ENCODE data around the gene ABHD15.

The ABHD15 gene

DNA sequence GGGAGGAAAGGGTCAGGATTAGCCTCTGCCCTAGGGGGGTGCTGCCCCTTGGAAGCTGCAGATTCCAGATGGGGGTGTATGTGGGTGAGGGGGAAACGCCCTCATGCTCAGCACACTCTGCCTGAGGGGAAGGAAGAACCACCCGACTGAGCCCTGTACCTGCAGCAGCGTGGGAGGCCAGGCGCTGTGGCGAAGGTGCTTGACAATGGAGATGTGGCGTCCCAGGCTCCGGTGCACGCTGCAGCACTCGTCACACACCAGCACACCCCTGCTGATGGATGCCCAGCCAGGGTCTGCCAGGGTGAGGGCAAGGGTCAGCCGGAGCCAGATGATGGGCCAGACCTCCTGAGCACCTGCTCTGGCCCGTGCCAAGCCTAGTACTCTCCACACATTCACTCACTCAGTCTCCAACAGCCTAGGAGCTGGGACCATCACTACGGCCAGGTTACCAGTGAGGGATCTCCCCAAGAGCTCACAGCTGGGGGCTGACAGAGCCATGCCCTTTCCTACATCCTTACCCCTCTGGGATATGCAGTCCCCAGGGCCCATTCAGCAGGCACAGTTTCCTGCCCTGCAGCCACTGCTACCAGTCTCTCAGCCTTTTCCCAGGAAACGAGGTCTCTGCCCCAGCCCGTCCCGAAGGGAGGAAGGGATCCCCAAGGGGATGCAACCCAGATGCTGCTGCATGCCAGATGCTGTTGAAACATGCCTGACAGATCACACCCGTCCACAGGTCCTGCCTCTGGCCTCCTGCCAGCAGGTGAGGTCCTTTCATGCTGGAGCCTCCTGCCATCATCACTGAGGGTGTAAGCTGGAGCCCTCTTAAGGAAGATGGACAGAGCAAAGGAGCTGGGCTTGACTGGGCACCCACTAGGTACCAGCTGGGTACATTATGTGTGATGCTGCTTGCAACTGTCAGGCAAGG, 16.7 kb upstream of the ABHD15 start:
- no peak for DNase-seq (ENCODE audit: low spot score)

DNA sequence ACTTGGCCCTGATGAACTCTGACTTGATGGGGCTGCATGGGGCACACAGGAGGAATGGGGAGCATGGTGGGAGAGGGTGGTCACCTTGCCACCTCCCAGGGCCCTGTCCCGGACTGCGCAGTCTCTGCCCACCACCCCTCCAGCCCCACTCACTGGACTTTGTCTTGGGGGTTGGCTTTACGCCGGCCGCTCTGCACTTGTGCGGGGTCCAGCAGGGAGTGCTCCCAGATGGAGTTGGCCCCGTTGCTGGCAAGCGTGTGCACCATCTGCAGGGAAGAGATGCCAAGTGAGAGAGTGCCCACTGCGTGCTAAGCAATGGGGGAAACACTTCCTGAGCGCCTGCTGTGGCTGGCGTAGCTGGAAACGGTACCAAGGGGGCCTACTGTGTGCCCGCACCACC, 15.9 kb upstream of the ABHD15 start:
- no peak for DNase-seq (ENCODE audit: low spot score)

DNA sequence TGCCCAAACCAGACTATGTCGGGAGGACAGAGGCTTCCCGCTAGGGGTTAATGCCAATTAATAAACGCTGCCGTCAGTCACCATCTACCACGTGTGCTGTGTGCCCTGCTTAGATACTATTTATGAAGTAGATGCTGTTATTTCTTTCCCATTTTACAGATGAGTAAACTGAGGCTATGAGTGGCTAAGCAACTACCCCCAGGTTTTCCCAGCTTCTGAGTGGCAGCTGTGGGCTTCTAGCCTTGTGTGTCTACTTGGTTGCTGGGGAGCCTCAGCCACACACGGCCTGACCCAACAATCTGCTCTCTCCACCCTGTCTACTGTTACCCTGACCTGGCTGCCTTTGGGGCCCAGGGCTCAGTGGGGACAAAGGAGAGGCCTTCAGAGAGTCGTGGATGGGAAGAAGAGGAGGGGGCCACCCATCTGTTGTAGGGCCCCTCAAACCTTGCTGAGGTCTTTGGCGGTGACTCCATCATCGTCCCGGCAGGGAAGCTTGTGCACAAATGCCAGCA, 15.5 kb upstream of the ABHD15 start:
- DNase-seq (ENCODE audit: low spot score) = no peak

DNA sequence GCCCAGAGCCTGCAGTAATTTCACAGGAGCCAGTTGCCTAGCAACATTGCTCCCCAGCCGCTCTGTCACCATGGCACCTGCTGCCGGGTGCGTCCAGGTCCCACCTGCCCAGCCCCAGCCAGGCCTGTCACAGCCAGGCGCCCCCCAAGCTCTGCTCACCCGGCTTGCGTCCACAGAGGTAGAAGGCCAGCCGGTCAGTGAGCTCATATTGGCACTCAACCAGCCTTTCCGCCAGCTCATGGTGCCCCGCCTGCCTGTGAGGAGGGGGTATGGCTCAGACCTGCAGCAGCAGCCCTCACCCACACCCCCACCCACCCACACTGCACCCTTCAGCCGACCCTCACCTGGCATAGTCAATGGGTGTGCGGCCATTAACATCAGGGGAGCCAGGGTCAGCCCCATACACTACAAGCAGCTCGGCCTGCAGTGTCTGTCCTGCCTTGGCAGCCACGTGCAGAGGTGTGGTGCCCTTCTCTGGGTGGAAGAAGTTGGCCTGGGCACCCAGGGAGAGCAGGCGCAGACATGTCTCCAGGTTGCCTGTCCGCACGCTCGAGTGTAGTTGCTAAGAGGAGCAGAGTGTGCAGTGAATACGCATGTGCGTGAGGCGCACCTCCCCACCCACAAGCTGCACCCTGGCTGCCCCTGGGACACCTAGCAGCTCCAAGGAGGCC, 14.9 kb upstream of the ABHD15 start:
- DNase-seq (ENCODE audit: low spot score) = no peak

DNA sequence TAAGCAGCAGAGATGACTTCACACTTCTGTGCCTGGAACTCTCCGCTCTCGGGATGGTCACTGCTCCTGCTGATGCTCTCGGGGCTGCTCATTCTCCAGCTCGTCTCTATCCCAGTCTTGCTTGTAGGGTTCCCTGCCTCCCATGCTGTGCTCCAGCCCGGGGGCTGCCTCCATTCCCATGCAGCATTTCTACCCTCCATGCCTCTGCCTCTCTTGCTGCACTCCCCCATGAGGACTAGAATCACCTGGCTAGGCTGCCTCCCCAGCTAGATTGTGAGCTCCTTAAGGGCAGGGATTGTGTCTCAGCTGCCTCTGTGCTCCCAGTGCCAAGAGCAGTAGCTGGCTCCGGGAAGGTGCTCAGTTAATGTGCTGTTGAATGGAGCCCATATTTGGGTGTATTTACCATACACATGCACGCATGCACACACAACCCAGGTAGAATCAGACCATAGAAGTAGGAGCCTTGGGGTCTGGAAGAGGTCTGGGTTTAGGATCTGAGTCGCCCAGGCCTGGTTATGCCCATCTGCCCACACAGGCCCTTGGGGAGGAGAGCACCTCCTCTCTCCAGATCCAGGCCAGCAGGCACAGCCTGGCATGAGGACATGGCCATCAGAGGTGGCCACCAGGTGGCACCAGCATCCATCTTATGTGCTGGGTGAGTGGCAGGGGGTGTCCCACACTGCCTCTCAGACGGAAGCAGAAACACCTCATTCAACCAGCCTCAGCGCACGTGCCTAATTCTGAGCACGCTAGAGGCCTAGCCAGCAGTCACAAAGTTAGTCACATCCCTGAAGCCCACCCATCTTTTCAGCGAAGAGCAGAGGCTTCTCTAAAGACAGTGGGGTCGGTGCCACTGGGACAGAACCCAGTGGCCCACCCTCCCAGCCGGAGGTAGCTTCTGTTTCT, 13.3 kb upstream of the ABHD15 start:
- DNase-seq (ENCODE audit: low spot score) = peak; percentile 92

DNA sequence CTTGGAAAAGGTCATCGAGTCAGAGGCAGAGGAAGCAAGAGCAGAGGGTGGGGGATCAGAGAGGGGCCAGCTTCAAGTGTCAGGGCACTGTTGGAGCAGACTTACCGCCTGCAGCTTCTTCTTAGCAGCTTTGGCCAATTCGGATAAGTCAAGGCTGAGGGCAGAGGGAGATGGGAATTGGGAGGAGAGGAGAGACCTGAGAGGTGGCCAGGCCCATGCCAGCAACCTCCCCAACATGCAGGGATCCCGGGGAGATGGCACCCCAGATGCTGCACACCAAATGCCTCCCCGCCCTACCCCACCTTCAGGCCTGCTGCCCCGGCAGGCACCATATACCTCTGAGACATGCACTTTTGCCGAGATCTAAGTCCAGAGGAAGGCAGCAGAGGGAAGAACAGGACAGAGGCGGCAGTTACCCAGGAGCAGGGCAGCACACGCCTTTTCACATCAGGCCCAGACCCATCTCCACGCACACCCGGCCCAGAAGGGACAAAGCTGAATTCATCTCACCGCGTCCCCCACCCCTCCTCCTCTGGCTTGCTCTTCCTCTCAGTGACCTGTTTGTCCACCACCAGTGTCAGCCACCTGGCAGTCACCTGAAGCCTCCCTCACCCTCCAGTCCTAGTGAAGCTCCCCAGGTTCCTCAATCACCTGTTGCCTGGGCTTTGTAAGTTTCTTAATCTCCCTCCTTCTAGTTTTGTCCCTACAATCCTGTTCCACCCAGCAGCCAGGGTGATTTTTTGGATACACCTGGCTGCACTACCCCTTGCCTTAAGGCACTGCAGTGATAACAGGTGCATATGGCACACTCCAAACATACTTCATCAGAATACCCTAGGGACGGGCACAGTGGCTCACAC, 12.0 kb upstream of the ABHD15 start:
- no peak for DNase-seq (ENCODE audit: low spot score)

DNA sequence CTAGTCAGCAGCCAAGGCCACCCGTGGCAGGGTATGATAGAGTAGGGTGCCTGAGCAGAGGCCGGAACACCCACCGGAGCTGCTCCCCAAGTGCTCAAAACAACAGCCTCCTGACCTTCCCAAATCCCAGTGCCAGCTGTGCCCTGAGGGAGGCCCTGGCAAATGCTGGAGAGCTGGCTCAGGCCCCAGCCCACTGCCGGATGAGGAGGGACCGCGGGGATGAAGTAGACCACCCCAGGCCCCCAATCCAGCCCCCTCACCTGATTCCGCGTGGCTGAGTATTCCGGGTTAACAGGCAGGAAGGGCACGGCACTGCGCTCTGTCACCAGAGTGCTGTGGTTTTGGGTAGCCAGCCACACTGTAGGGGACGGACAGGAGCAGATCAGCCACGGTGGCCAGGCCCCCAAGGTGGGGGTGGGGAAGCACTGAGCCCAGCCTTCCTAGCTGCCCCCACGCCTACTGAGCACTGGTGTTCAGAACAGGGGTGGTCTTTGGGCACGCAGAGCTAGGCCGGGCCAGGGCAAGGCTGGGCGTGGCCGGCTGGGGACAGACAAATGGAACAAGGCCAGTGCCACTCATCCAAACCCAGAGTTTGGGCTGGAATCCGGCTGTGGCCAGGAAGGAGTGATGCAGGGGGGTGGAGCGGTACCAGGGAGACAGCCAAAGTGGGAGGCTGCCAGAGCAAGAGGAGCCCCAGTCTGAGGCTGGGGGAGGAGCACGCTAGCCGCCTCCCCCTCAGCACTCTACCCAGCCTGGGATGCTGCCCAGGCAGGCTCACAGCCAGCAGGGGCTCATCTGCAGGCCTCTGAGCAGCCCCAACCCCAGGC, 10.8 kb upstream of the ABHD15 start:
- DNase-seq (ENCODE audit: low spot score) = no peak

DNA sequence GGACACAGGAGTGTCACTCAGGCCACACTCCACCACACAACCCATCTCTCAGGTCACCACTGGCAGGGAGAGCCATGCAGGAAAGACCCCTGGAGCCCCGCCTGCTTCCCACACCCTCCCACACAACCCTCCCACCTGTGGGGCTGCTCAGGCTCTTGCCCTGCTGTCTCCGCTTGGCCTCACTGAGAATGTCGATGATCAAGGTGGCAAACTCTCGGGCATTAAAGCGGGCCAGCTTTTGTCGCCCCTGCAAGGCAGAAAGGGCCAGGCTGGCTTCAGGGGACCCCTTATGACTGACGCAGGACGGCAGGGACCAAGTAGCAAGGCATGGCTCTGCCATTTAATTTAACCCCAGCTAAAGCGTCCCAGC, 10.1 kb upstream of the ABHD15 start:
- DNase-seq (ENCODE audit: low spot score) = no peak

DNA sequence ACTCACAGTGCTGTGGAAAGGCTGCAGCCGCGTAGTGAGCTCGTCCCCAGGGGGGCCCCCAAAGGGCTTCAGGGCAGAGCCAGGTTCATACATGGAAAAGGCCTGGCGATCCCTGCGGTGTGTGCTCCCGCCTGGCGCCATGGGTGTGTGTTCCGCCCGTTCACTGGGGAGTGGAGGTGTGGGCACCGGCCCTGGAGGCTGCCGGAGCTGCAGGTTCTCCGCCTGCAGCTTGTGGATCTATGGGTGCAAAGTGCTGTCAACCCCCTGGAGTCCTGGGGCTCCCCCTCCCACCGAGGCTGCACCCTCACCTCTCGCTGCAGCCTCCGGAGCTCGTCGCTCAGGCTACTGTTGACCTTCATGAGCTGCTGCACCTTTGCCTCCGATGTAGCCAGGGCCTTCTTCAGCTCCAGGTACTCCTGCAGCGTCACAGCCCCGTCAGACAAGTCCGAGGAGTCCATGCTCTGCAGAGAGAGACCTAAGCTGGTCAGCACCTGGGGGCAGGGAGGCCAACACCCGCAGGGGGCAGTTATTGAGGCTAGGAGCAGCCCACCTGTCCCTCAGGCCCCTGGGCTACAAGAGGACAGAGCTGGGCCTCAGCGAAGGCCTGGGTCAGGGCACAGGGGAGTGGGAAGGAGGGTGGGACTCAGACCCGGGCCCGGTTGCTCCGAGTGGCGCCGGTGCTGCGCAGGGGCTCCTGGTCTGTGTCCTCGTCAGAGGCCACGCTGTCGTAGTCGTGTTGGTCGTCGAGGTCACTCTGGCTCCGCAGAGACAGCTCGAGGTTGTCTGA, 9.6 kb upstream of the ABHD15 start:
- no peak for DNase-seq (ENCODE audit: low spot score)

DNA sequence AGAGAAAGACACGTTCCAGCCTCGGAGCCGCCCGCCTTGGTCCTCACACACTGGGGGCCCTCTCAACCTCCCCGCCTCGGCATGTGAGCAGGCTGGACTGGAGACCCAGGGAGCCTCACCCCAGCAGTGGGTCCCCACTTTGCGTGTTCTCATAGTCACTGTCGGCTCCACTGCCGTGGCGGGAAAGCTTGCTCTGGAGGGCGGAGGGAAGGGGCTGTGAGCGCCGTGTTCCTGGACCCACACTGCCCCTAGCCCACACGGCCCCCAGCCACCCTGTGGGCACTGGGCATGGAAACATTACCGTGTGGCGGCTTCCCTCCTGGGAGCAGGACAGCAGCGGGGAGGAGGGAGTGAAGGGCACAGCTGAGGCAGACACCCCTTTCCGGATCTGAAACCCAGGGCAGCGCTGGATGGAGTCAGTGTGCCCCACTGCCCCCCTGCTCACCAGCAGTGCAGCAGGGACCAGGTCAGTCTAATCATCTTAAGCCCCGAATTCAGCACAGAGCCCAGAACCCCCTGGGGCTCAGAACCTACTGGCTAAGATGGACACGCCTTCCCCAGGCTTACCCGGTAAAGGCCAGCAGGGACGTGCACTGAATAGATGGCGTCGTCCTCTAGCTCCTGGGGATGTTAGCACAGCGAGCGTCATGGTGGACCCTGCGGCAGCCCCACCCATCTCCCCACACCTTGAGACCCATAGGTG, 8.8 kb upstream of the ABHD15 start:
- no peak for DNase-seq (ENCODE audit: low spot score)

DNA sequence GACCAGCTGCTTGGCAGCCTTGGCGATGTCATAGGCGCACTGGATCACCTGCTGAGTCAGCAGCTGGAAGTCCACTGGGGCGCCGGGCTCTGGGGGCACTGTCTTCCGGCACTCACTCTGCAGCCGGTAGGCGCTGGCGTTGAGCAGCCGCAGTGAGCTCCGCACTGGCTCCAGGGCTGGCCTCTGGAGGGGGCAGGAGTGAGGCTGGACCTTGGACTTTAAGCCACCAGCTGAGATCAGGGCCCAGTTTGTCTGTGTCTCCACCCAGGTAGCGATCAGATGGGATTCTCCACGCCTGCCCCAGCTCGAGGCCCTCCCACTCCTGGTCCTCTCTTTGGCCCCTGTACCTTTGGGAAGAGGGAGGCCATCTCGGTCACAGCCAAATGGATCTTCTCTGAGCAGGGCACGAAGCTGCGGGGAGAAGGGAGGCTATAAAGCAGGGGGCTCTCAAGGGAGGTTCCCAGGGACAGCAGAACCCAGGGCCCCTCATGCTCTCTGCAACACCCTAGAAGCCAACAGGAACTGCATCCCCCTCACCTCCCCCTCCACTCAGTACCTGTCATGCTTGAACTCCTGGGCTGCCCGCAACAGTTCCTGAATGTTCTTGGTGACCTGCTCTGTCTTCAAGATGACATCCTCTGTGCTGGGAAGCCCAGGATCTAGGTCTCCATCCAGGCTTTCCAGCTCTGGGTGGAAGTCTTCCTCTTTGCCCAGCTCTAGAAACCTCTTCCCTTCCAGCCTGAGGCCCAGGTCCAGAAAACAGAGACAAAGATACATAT, 8.1 kb upstream of the ABHD15 start:
- DNase-seq (ENCODE audit: low spot score) = no peak

DNA sequence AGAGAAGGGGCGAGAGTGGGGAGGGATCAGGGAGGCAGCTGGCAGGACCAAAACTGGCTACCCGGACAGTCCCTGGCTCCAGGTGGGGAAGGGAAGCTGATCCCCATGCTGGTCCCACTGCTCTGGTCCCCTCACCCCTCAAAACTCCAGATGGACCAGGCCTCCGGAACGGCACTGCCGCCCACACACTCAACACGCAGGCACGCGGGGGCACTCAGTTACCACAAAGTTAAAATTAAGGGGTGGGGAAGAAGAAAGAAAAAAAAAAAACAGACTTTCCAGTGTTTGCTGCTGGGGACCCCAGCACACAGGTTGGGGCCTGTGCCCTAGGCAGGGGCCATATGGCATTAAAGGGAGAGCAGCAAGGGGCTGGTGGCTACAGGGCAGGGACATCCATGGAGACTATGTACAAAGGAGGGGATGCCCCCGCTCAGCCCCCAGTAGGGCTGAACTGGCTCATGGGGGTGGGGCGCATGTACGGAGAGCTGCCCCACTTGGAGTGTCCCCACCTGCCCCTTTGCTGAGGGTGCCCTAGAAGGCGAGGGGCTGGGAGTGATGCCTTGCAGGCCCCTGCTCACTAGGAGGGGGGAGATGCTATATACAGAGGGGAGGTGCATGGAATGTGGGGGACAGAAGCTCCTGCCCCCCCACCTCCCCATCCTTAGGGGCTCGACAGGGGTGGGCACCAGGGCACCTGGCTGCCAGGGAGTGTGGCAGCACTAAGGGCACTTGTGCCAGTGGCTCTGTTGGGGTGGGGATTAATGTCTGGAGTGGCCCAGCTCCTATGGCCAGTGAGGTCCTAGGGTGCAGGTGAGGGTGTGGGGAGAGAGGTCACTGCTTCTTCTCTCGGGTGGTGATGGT, 7.3 kb upstream of the ABHD15 start:
- DNase-seq (ENCODE audit: low spot score) = no peak

DNA sequence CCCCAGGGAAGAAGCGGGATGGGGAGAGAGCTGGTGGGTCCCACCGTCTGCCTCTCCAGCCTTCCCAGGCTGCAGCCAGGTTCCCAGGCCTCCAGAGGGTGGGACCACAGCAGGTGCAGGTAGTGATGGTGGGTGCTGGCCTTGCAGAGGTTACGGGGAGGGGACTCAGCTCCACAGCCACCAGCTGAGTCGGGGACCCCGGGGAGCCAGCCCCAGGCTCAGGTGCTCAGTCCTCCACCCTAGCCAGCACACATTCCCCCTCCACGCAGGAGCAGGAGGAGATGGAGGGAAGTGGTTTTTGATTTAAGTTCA, 6.7 kb upstream of the ABHD15 start:
- no peak for DNase-seq (ENCODE audit: low spot score)

DNA sequence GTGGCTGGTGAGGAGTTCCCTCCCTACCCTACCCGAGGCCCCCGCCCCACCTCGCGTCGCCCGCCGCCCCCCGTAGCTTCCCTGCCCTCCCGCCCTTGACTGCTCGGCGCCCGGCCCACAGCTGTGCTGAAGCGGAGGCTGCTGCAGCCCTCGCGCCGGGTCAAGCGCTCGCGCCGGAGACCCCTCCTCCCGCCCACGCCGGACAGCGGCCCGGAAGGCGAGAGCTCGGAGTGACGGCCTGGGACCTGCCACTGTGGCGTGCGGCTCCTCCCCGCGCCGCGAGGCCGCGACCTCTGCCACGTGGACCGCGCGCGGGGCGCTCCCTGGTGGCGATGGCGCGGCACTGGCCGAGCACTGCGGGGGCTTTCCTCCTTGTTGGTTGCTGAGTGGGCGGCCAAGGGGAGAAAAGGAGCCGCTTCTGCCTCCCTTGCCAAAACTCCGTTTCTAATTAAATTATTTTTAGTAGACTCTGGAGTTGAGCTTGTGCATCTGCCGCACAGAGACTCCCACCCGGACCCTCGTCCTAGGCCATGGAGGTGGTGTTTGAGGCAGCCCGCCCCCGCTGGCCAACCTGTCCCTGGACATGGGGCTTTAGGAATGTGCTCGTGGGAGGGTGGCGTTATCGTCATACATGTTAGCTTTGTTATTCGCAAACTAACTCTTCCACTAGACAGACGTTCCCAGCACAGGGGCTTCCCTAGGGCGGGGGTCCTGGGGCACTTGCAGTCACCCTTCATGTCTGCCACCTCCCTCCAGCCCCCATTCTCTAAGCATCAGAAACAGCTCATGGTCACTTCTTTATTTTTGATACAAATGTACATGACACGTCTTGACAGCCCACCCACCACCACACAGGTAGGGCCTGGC, 6.1 kb upstream of the ABHD15 start:
- peak; percentile 40 for DNase-seq (ENCODE audit: low spot score)

DNA sequence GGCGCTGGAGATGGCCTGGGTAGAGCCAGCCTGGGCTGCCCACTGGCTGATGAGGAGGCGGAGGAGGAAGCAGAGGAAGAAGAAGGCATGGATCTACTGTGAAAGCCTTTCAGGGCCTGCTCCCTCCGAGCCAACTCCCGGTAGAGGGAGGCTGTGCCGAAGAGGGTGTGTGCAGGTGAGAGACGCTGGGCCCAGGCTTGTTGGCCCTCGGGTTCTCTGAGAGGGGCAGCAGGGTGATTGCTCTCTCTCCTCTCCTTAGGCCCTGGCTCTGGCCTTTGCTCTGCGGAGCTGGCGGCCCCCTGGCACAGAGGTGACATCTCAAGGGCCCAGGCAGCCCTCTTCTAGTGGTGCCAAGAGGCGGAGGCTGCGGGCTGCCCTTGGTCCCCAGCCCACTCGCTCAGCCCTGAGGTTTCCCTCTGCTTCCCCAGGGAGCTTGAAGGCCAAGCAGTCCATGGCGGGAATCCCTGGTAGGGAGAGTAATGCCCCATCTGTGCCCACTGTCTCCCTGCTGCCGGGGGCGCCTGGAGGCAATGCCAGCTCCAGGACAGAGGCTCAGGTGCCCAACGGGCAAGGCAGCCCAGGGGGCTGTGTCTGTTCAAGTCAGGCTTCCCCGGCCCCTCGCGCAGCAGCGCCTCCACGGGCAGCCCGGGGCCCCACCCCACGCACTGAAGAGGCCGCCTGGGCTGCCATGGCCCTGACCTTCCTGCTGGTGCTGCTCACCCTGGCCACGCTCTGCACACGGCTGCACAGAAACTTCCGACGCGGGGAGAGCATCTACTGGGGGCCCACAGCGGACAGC, 5.2 kb upstream of the ABHD15 start:
- no peak for DNase-seq (ENCODE audit: low spot score)

DNA sequence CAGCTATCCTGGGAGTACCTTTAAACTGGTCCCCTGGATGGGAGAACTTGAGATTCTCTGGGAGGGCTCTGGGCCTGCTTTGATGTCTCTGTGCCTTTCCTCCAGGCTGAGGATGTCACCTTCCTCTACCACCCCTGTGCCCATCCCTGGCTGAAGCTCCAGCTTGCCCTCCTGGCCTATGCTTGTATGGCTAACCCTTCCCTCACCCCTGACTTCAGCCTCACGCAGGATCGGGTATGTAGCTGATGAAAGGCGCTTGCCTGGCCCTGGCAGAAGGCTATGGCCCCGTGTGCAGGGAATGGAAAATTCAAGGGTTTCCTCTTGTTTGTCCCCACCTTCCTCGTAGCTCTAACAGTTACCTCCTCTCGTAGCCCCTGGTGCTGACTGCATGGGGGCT, 4.6 kb upstream of the ABHD15 start:
- DNase-seq (ENCODE audit: low spot score) = no peak

Data from CD4-positive, alpha-beta T cell treated with Interleukin-2 at 100 ng/mL for 4 hours (primary cell).